Pons (tissue), 1 donor: Measurements from ENCODE around the gene NEK5.
"Not testable (repeated sequence)": the region's sequence is repeated elsewhere in the genome, so short reads cannot be mapped to it uniquely, and the experiment has no call there.

Experiments used
- DNase-seq: peaks from one replicate; pipeline ENCODE4 v3.0.0-alpha.2; 2016; ENCODE audit warnings: low spot score

NEK5 gene, protein sequence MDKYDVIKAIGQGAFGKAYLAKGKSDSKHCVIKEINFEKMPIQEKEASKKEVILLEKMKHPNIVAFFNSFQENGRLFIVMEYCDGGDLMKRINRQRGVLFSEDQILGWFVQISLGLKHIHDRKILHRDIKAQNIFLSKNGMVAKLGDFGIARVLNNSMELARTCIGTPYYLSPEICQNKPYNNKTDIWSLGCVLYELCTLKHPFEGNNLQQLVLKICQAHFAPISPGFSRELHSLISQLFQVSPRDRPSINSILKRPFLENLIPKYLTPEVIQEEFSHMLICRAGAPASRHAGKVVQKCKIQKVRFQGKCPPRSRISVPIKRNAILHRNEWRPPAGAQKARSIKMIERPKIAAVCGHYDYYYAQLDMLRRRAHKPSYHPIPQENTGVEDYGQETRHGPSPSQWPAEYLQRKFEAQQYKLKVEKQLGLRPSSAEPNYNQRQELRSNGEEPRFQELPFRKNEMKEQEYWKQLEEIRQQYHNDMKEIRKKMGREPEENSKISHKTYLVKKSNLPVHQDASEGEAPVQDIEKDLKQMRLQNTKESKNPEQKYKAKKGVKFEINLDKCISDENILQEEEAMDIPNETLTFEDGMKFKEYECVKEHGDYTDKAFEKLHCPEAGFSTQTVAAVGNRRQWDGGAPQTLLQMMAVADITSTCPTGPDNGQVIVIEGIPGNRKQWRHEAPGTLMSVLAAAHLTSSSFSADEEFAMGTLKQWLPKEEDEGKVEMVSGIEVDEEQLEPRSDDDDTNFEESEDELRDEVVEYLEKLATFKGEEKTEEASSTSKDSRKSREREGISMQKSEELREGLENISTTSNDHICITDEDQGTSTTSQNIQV

DNA sequence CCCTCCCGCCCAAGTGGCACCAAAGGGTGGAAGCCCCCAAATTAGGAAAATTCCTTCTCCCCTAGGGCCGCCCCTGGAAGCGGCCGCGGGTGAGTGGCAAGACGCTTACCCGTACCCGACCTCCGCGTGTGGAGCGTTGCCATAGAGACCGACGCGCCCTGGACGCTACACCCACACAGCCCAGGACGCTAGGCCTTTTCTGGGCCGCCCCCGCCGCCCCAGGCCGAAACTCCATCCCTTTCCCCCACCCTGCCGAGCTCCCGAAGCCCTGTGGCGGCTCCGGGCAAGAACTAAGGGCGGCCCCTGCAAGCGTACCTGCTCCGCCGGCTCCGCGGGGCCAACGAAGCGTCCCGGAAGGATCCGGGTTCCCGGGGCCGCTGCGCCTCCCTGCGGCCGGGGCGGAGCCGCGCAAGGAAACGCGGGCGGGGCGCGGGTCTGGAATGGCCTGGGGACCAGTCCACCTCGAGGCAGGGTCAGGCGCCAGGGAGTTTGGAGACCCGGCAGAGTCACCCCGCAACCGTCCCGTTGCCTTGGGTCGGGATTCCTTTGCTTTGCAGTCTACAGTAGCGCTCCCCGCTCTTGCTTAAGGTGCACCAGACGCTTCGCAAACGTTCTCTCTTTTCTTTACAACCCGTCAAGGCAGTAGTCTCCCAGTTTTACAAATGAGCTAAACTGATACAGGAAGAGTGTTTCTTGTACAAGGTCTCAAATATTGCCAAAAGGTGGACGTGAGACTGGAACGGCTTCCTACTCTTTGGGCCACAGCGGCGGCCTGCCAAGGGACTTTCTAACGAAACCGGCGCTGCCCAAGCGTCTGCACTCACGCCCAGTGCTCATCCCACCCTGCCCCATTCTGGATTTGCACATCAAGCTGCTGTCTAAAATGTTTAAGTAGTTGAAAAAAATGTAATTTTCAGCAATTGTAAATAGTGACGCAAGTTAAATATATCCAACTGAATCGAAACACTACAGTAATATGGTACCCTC lies at the start of gene NEK5:
TSS of gene NEK5 (minus strand) at position 360 of the 987 bp plus-strand sequence. CDS start 1,591 bp downstream, outside the sequence.
- peak; percentile 14 for DNase-seq

DNA sequence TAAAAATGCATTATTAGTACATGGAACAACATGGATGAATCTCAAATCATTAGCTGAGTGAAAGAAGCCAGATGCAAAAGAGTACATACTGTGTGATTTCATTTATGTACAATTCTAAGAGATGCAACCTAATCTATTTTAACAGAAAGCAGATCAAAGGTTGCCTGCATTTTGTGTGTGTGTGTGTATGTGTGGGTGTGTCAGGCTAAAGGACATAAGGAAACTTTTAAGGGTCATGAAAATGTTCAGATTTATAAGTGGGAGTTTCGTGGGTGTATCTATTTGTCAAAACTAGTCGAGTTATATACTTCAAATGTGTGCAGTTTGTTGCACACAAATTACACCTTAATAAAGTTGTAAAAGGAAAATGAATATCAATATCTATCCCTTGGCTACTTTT lies 48.4 kb upstream of the NEK5 start:
- no peak for DNase-seq

DNA sequence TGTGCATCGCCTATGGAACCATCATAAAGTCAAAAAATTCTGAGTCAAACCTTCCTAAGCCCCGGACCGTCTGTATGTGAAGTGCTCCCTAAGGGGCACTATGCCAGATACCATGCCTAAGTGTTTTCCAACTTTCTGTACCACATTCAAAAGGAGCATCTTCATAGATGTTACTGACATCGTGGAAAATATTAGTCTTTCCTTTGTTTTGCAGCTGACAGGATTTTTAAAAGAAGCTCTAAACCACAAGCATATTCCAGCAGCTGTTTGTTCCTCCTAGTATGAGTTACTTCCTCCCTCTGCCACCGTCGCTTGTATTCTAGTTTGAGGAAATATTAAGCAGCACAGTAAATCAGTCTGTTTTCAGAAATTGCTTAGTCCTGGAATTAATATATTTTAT lies 45.1 kb upstream of the NEK5 start:
- DNase-seq, result peak; percentile 73

DNA sequence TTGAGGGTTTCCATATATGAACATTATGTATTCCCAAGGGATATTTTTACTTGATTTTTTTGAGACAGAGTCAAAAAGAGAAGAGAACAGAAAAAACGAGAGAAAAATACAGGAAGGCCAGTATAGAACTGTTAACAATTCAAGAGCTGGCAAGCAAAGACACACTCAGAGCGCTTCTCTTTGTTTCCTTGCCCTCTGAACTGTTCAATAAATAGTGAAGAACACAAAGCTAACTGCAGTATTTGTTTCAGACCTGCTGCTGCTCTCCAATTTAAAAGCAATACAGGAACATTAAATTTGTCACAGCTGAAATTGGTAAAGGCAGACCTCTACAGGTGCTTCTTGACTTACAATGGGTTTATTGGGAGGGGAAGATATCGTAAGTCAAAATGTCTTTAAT lies 44.5 kb upstream of the NEK5 start:
- DNase-seq, result peak; percentile 49

DNA sequence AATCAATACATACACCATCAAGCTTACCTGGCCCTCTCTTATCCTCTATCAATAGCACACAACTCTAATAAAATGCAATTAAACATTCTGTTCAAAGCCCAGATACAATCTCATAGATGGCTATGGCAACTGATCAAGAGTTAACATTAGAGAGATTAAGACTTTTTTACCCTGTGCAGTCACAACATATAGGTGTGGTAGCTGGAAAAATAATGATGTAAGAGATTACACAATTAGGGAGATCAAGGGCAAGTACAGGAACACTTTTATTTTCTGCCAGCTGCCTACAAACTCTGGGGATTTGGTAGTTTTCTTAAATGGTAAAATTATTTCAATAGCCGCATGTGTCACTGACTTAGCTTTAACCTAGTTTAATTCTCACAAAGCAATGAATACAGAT lies 42.8 kb upstream of the NEK5 start:
- peak; percentile 37 for DNase-seq

DNA sequence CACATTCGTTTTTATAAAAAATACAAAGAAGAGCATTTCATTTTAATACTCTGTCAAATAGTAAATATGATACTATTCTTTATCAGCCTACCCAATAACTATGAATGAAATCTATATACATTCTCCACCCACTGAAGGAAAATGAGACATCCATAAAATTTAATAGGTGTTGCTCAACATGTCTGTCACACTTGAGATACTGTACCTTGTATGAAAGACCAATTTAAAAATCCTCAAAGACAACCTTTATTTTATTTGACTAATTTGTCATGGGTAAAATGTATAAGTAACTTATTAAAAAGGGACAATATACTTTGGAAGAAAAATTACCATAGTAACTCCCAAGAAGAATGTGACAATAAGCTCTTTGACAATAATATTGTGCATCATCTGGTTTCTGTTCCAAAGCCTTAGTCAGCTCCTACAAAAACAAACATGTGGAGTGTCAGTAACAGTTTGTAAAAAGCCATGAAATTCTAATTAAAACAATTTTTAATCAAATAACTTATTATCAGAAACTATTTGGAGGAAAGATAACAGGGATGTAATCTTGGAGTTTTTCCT lies 42.0 kb upstream of the NEK5 start:
- peak; percentile 82 for DNase-seq

DNA sequence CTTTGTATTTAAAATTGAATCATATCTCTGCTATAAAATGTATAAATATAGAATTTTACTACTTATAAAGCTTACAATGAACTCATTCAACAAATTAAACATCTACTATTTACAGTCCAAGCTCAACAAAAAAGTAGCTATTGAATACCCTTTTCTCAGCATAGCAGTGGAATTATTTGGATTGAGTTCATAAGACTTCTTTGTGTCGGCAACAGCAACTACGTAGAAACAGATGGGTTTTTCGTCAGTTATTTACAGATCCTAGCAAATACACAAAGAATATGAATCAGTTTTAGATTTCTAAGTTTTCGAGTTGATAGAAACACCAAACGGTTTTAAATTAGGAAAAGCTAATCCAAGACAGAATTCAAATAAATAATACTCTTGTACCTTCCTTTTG lies 41.0 kb upstream of the NEK5 start:
- peak; percentile 77 for DNase-seq

DNA sequence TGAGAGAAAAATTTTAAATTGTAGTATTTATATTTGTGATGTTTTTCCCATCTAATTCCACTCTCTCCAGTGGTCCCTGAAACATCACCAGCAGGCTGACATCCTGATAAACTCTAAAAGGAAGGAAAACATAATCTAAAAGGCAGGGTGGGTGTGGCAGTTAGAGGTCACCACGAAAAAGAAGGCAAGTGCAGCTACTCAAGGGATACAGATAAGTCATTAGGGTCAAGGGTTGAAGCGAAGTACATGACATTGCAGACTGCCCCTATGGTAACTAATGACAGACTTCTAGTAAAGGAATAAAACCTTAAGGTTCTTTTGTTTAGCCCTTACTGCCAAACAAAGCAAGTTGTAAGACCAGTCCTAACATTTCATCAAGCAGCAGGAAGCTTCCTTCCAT lies 36.5 kb upstream of the NEK5 start:
- DNase-seq, result no peak

DNA sequence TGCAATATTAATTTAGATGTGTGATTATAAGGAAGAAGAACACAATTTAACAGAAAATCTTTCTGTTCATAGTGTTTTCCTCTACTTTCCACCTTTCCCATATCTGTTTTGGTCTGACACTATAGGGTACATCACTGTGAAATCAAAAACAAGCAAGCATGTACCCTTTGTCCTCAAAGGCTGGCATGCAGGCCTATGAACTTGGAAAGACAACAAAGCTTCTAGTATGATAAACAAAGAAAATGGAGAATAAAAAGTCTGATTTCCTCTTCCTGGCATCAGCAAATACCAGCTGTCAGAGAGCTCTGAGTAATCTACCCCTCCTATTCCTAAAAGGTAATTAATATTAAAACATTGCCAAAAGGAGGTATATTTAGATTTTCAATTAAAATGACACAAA lies 36.1 kb upstream of the NEK5 start:
- peak; percentile 84 for DNase-seq

DNA sequence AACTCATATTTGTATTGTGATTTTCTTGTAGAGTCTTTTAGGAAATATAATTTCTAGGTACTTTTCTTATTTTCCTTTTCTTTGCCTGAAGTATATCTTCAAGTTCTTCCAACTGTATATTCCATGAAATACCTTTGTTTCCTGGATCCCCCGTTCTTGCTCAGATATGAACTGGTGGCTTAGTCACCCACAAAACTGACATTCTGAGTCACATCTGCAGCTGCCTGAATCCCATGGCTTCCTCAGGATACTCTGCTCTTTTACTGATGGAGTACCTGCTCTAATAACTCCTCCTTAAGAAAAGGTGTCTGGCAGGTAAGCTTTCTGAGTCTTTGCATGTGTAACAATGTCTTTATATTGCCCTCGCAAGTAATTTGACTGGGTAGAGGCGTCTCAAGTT lies 35.0 kb upstream of the NEK5 start:
- not testable (repeated sequence) for DNase-seq

DNA sequence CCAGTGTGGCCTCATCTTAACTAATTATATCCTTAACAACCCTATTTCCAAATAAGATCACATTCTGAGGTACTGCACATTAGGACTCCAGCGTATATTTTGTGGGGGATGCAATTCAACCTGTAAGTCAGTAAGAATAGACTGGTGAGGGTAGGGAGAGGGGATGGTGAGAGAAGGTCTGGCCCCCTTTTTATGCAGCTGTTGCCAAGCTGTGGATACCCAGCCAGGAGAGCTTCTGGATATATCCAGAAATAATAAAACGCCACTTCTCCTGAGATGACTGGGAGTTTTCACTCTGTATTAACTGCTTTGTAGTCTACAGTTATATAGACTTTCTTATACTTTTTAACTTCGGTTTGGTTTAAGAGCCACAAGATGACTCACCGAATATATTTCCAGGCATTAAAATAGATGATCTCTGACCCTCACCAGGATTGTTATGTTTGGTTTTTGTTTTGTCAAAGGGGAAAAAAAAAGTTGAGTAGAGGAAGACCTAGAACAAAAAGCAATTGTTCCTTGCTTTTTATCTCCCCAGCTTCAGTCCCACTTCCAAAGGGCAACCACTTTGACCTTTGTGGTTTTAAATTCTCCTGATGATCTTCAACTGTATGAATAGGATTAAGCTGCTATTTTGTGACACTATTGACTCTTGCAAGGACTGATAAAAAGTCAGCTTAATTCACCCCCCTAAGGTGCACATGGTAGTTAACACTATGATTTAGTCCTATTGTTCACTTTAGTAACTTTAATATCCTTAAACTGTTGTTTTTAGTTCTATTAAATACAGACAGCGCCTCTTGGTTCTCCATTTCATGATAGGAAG lies 33.6 kb upstream of the NEK5 start:
- peak; percentile 57 for DNase-seq

DNA sequence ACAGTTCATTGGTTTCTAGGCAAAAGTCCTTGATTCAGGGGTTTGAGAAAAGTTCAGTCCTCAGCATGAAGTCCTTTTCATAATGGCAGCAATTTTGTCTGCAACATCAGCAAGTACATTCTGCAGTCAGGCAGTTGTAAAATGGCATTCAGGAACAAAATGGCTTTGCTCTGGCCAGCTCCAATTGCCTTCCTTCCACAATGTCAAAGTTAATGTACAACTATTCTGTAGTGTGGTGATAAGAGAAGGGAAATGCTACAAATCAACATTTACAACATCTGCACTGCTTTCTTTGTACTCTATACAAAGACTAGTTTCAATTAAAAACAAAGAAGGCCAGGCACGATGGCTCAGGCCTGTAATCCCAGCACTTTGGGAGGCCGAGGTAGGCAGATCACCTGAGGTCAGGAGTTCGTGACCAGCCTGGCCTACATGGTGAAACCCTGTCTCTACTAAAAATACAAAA lies 32.3 kb upstream of the NEK5 start:
- no peak for DNase-seq

DNA sequence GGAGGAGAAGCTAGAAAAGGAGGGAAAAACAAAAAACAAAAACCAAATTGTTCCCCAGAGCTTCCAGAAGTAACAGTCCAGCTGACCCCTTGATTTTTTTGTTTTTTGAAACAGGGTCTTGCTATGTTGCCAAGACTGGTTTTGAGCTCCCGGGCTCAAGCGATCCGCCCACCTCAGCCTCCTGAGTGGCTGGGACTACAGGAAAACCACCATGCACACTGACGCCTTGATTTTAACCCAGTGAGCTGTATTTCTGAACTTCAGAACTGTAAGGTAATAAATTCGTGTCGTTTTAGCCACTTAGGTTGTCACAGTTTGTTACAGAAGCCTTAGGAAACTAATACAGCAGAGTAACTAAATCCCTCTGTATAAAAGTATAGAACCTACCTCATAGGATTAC lies 31.6 kb upstream of the NEK5 start:
- DNase-seq, result no peak

DNA sequence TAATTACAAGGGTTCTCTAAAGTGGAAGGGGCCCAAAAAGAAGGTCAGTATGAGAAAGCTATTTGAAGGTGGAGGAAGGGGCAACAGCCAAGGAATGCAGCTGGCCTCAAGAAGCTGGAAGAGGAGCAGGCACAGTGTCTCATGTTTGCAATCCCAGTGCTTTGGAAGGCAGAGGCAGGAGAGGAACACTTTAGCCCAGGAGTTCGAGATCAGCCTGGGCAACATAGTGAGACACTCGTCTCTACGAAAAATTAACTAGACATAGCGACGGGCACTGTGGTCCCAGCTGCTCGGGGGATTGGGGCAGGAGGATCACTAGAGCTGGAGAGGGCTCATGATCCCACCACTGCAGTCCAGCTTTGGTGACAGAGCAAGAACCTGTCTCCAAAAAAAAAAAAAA lies 31.2 kb upstream of the NEK5 start:
- no peak for DNase-seq

DNA sequence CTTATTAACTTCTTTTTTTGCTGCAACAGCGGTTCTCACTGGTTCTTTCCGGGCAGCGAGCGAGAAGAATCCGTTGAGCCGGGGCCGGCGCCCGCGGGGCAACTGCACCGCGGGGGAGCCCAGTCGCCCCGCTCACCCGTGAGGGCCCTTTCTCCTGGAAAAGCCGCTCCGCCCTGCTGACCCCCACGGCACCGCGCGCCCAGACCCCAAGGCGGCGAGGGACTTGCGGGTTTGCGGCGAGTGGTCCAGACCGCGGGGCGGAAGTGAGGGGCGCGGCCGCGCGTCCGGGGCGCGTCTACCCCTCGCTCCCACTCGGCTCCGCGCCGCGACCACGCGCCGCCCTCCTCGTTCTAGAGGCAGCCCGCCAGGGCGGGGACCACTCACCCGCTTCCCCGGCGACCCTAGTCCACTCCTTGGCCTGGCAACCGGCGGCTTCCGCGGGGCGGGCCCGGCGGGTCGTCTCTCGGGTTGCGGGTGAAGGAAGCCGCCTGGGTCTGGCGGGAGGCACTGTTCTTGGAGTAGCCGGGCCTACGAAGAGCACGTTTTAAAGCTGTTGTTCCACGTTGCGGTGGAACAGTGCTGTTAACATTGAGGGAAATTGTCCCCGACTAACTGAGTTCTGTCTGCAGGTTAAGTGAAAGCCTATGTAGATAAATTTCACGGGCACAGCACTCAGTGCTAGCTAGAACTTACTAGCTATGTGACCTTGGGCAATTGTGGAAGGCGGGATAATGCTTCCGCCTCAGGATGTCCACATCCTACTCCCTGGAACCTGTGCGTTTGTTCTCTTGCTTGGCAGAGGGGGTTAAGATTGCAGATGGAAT lies 30.5 kb upstream of the NEK5 start, which contains the start of gene NEK3:
TSS of gene NEK3 (minus strand) at position 439 of the 824 bp plus-strand sequence. CDS start 3,406 bp downstream, outside the sequence.
- DNase-seq, result peak; percentile 56

DNA sequence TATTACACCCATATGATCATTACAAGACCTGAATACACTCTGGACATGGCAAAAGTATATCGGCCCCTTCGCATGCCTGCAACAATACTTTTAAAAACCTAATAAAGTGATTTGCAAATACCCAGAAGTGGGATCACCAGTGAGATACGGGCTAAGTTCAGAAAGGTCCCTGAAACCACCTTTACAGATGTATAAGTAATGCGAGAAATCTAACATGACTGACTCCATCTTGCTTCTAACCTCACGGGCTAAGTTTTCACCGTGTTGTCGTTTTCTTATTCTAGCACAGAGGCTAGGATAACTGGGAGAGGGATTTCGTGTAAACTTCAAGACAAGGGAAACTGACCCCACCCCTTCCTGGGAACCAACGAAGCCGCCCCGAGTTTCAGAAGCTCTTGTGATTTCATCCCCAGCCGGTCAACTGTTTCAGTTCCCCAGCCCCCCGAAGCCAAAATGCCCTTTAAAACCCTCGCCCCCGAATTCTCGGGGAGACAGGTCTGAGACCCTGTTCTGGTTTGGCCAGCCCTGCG lies 29.8 kb upstream of the NEK5 start:
- DNase-seq, result peak; percentile 46

DNA sequence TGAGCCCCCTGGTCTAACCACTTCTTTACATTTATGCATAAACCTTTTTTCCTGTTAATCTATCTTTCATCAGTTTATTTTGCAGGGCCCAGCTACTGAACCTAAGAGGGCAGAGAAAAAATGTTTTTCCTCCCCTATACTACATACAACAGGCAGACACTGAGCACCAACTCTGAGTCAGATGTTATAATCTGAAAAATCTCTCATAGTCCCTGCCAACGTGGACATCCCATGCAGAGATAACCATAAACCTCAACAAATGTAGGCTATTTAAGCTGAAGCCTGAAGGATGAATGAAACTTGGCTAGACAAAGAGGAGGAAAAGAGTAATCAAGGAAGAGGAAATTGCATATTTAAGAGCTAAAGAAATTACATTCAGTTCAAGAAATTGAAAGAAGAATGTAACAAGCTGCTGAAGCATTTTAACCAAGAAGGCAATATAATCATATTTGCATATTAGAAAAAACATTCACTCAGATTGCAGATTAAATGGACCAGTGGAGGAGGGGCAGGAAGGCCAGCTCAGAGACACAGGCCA lies 27.9 kb upstream of the NEK5 start:
- DNase-seq, result no peak

DNA sequence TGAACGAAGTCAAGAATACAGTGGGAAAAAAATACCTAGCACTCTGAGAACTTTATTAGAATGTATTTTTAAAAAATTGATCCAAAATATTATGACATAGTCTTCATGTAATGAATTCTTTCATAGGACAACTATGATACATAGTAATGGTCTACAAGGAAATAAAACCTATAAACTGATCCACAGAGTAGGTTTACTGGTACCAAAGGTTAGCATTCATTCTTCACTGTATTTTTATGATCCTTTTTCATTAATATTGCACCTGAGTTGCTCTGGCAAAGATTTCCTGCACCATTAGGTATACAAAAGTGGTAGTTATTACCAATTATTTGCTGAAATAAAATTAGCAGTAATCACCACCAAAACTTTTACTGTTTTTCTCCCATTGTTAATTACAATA lies 26.3 kb upstream of the NEK5 start:
- no peak for DNase-seq

DNA sequence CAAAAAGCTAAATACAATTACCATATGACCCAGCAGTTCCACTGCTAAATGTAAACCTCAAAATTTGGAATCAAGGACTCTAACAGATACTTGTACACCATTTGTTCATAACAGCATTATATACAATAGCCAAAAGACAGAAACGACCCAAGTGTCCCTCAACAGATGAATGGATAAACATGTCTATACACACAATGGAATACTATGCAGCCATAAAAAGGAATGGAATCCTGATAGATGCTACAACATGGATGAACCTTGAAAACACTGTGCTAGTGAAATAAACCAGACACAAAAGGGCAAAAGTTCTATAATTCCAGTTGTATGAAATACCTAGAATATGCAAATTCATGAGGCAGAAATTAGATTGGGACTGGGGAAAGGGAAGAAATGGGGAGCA lies 18.4 kb upstream of the NEK5 start:
- DNase-seq, result no peak
